ENCODE measurements around the gene NLK.
"Not testable (repeated sequence)": the region's sequence is repeated elsewhere in the genome, so short reads cannot be mapped to it uniquely, and the experiment has no call there.

The NLK gene

DNA sequence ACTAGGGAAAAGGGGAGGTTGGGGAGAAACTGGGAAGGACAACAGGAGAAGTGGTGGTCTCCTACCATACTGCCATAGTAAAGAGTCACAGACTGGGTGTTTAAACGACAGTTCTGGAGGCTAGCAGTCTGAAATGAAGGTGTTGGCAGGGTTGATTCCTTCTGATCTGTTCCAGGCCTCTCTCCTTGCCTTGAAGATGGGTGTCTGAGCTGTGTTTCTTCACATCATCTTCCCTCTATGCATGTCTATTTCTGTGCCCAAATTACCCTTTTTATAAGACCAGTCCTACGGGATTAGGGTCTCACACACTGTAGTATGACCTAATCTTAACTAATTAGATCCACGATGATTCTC is 196.8 kb downstream of the NLK start:
- no peak overlapping the region for H3K27ac ChIP-seq
- H3K27me3 ChIP-seq: no peaks in the 10 kb centered on the region
- no peak overlapping the region for H3K4me3 ChIP-seq (ENCODE audit: low read depth in 1 of 2, low read length in 1 of 2)
- TF ChIP-seq CTCF (IDR thresholded peaks at IDR 0.05): no peak
- no peaks in the 10 kb centered on the region for H3K36me3 ChIP-seq
- no peaks in the 10 kb centered on the region for H3K4me1 ChIP-seq (ENCODE audit: control insufficient read depth in 1 of 2, insufficient read depth in 1 of 2, low read depth in 1 of 2, low read length in 1 of 2)
- H3K9me3 ChIP-seq: no peaks in the 10 kb centered on the region

DNA sequence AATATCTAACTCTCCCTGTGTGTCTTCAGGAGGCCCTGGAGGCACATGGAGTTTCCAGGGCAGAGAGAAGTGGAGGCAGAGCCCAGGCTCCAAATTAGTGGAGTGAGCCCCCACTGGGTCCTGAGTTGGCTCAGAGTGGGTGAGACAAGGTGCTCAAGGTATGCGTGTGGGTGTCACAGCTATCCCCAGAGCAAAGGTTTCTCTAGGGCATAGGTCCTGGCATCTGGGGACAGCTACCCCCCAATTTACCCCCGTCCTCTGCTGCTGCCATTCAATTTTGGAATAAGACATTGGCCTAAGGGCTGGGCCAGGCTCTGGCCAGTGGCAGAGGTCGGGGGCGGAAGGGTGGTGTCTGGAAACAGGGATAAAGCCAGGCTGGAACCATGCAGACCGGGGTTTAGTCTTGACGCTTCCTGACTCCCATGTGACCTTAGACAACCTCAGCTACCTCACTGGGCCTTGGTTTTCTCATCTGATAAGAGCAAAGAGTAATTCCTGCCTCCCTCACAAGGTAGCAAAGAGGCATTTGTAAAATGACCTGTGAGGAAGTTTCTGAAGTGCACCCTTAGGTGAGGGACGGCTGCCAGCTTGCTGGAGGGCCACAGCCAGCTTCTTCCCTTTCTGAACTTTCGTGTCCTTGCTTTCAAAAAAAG is 198.3 kb downstream of the NLK start:
- Histone ChIP-seq H3K27me3 (no peaks in the 10 kb centered on the region), H3K36me3 (no peaks in the 10 kb centered on the region), H3K4me1 (ENCODE audit: control insufficient read depth in 1 of 2, insufficient read depth in 1 of 2, low read depth in 1 of 2, low read length in 1 of 2) (no peaks in the 10 kb centered on the region), H3K27ac (no peak overlapping the region), H3K9me3 (no peaks in the 10 kb centered on the region), H3K4me3 (ENCODE audit: low read depth in 1 of 2, low read length in 1 of 2) (no peak overlapping the region)
- no peak for TF ChIP-seq CTCF (IDR thresholded peaks at IDR 0.05)

GRCh38 chr17:28242791-28243190 is 200.3 kb downstream of the NLK start:
- H3K4me3 ChIP-seq (ENCODE audit: low read depth in 1 of 2, low read length in 1 of 2): no peak overlapping the region
- no peaks in the 10 kb centered on the region for H3K36me3 ChIP-seq
- no peak for TF ChIP-seq CTCF (IDR thresholded peaks at IDR 0.05)
- H3K27ac ChIP-seq: no peak overlapping the region
- H3K9me3 ChIP-seq: no peaks in the 10 kb centered on the region
- H3K4me1 ChIP-seq (ENCODE audit: control insufficient read depth in 1 of 2, insufficient read depth in 1 of 2, low read depth in 1 of 2, low read length in 1 of 2): no peaks in the 10 kb centered on the region
- no peaks in the 10 kb centered on the region for H3K27me3 ChIP-seq

DNA sequence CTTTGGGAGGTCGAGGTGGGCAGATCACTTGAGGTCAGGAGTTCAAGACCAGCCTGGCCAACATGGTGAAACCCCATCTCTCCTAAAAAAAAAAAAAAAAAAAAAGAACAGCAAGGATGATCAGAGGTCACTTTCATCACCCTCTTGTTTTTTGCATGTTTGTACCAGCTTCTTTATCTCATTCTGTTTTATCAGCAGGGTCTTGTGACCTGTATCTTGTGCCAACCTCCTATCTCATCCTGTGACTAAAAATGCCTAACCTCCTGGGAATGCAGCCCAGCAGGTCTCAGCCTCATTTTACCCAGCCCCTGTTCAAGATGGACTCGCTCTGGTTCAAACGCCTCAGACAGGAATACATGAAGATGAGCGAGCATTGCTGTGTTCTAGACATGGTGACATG is 200.8 kb downstream of the NLK start:
- H3K27me3 ChIP-seq; H3K36me3 ChIP-seq; H3K27ac ChIP-seq; H3K9me3 ChIP-seq; H3K4me1 ChIP-seq (ENCODE audit: control insufficient read depth in 1 of 2, insufficient read depth in 1 of 2, low read depth in 1 of 2, low read length in 1 of 2); H3K4me3 ChIP-seq (ENCODE audit: low read depth in 1 of 2, low read length in 1 of 2): not testable (repeated sequence)

DNA sequence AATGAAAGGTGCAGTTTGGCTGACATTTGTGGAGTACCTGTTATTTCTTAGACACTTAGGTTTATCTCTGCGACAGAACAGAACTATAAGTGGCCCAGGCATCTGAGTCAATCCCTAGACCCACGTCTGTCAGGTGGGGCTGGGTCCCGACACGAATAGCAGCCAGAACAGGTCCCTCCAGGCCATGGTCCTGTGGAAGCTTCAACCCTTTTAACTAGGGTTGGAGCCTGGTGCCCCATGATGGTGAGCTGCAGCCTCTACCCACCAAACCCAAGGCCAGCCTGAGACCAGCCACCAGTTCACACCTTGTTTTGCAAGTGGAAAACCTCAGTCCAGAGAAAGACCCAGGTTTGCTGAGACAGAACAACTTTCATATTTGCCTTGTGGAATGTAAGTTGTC is 202.0 kb downstream of the NLK start:
- no peak overlapping the region for H3K27ac ChIP-seq
- TF ChIP-seq CTCF (IDR thresholded peaks at IDR 0.05): no peak
- H3K9me3 ChIP-seq: no peaks in the 10 kb centered on the region
- peaks cover 12% of the 10 kb centered on the region for H3K27me3 ChIP-seq
- no peak overlapping the region for H3K4me3 ChIP-seq (ENCODE audit: low read depth in 1 of 2, low read length in 1 of 2)
- H3K36me3 ChIP-seq: no peaks in the 10 kb centered on the region
- no peaks in the 10 kb centered on the region for H3K4me1 ChIP-seq (ENCODE audit: control insufficient read depth in 1 of 2, insufficient read depth in 1 of 2, low read depth in 1 of 2, low read length in 1 of 2)
